ENCODE data around the gene ACTG1. TPM values are rescaled to one million over a fixed set of nuclear protein-coding genes. Genes with fewer than 3 reads are reported as not detected.

ACTG1 gene
- total RNA-seq, 1 experiment from 2014 or later = 3,247 TPM

DNA sequence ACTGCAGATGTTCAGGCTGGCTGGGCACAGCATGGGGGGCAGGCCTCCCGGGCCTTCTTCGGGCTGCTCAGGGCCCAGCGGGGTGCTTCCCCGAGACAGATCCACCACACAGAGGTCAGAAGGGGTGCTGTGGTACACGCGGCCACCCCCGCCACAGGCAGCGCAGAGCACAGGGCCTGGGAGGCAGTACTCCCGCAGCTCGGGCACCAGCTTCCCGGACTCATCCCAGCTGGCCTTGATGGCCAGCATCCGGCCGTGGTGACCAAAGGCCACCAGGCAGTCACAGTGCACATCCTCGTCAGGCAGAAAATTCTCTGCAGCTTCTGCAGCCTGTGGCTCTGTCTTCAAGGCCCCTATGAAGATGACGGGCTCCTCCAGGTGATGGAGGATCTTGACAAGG, 37.7 kb upstream of the ACTG1 start:
- BruUV-seq (replicated peaks) = no TSS peak

GRCh38 chr17:81549826-81550225, 37.2 kb upstream of the ACTG1 start:
- Histone ChIP-seq H3K27me3 (replicated peaks; ENCODE audit: insufficient read depth, low read depth, low read length, poor library complexity) (no peaks in the 10 kb centered on the region), H3K27ac (ENCODE audit: low read depth, low read length, poor library complexity, severe bottlenecking) (no peak overlapping the region), H3K36me3 (ENCODE audit: insufficient read depth, low read length, poor library complexity, severe bottlenecking) (peaks cover 43% of the 10 kb centered on the region), H3K4me3 (ENCODE audit: low read depth, low read length, poor library complexity, severe bottlenecking) (no peak overlapping the region), H3K9me3 (ENCODE audit: low read depth, low read length, poor library complexity, severe bottlenecking) (no peaks in the 10 kb centered on the region), H3K4me1 (ENCODE audit: insufficient read depth, low read length, poor library complexity, severe bottlenecking) (peaks cover 10% of the 10 kb centered on the region)
- TF ChIP-seq, protein P1, sequence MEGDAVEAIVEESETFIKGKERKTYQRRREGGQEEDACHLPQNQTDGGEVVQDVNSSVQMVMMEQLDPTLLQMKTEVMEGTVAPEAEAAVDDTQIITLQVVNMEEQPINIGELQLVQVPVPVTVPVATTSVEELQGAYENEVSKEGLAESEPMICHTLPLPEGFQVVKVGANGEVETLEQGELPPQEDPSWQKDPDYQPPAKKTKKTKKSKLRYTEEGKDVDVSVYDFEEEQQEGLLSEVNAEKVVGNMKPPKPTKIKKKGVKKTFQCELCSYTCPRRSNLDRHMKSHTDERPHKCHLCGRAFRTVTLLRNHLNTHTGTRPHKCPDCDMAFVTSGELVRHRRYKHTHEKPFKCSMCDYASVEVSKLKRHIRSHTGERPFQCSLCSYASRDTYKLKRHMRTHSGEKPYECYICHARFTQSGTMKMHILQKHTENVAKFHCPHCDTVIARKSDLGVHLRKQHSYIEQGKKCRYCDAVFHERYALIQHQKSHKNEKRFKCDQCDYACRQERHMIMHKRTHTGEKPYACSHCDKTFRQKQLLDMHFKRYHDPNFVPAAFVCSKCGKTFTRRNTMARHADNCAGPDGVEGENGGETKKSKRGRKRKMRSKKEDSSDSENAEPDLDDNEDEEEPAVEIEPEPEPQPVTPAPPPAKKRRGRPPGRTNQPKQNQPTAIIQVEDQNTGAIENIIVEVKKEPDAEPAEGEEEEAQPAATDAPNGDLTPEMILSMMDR (conservative IDR thresholded peaks at IDR 0.05; ENCODE audit: low read depth, low read length) = no peak
- no peak for TF ChIP-seq EZH2 (IDR thresholded peaks at IDR 0.05; ENCODE audit: borderline replicate concordance, low read depth, low read length, poor library complexity, severe bottlenecking)
- ChIA-PET POLR2A (ENCODE audit: low non-redundant PET) (no interaction called here), CTCF (no interaction called here)
- no TSS peak for BruUV-seq (replicated peaks)
- intact Hi-C loops (cut with micrococcal nuclease; ENCODE audit: unreplicated experiment) = loop anchor here (5.0 kb wide), 1 partner anchor 33 kb away; no protein-coding TSS in a partner anchor
- DNase-seq (ENCODE audit: low spot score) = no peak

More for the DNA sequence above, 37.7 kb upstream of the ACTG1 start:
- no peak for TF ChIP-seq EZH2 (IDR thresholded peaks at IDR 0.05; ENCODE audit: borderline replicate concordance, low read depth, low read length, poor library complexity, severe bottlenecking)
- TF ChIP-seq, protein P1 (conservative IDR thresholded peaks at IDR 0.05; ENCODE audit: low read depth, low read length) = no peak
- Histone ChIP-seq H3K4me1 (ENCODE audit: insufficient read depth, low read length, poor library complexity, severe bottlenecking) (peaks cover 10% of the 10 kb centered on the region), H3K9me3 (ENCODE audit: low read depth, low read length, poor library complexity, severe bottlenecking) (no peaks in the 10 kb centered on the region), H3K27ac (ENCODE audit: low read depth, low read length, poor library complexity, severe bottlenecking) (no peak overlapping the region), H3K4me3 (ENCODE audit: low read depth, low read length, poor library complexity, severe bottlenecking) (no peak overlapping the region), H3K27me3 (replicated peaks; ENCODE audit: insufficient read depth, low read depth, low read length, poor library complexity) (no peaks in the 10 kb centered on the region), H3K36me3 (ENCODE audit: insufficient read depth, low read length, poor library complexity, severe bottlenecking) (peaks cover 43% of the 10 kb centered on the region)
- intact Hi-C loops (cut with micrococcal nuclease; ENCODE audit: unreplicated experiment) = loop anchor here (5.0 kb wide), 1 partner anchor 33 kb away; no protein-coding TSS in a partner anchor
- POLR2A ChIA-PET (ENCODE audit: low non-redundant PET) = no interaction called here
- CTCF ChIA-PET = no interaction called here
- no peak for DNase-seq (ENCODE audit: low spot score)

DNA sequence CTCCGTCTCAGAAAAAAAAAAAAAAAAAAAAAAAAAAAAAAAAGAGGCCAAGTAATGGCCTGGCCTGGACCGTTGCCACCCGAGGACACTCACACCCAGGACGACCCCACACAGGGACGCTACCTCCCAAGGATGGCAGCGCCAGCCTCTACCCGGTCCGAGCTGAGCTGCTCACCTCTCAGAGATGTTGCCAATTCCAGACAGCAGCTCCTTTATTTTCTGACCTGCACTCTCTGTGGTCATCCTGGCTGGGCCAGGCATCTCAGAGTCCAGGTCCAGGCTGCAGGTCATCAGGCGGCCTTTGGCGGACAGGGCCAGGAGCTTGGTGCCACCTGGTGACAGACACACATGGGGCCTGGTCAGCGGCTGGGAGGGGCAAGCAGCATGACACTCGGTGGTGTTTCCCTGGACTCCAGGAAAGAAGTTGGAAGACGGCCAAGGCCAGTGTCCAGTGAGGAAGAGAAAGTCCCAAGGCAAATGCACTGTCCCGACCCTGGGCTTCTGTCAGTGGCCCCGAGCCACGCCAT, 36.5 kb upstream of the ACTG1 start:
- no TSS peak for BruUV-seq (replicated peaks)
- H3K4me3 ChIP-seq (ENCODE audit: low read depth, low read length, poor library complexity, severe bottlenecking) = no peak overlapping the region

More for the DNA sequence above, 36.5 kb upstream of the ACTG1 start:
- H3K9me3 ChIP-seq (ENCODE audit: low read depth, low read length, poor library complexity, severe bottlenecking) = no peaks in the 10 kb centered on the region
- CTCF ChIA-PET = no interaction called here
- intact Hi-C loops (cut with micrococcal nuclease; ENCODE audit: unreplicated experiment) = no loop called here
- no peak overlapping the region for H3K27ac ChIP-seq (ENCODE audit: low read depth, low read length, poor library complexity, severe bottlenecking)
- POLR2A ChIA-PET (ENCODE audit: low non-redundant PET) = no interaction called here
- no peak for DNase-seq (ENCODE audit: low spot score)
- TF ChIP-seq EZH2 (IDR thresholded peaks at IDR 0.05; ENCODE audit: borderline replicate concordance, low read depth, low read length, poor library complexity, severe bottlenecking) = no peak
- TF ChIP-seq, protein P1 (conservative IDR thresholded peaks at IDR 0.05; ENCODE audit: low read depth, low read length) = no peak
- peaks cover 49% of the 10 kb centered on the region for H3K36me3 ChIP-seq (ENCODE audit: insufficient read depth, low read length, poor library complexity, severe bottlenecking)
- no peaks in the 10 kb centered on the region for H3K27me3 ChIP-seq (replicated peaks; ENCODE audit: insufficient read depth, low read depth, low read length, poor library complexity)
- peaks cover 6% of the 10 kb centered on the region for H3K4me1 ChIP-seq (ENCODE audit: insufficient read depth, low read length, poor library complexity, severe bottlenecking)
